K562 (cell line): ENCODE measurements around the gene SIGLEC6. TPM values are rescaled to one million over a fixed set of nuclear protein-coding genes. Genes with fewer than 3 reads are reported as not detected.

Experiments
- ATF4 ChIP-seq: fragments of 450-650 bp; formaldehyde crosslinking; IDR thresholded peaks from 2 replicates; pipeline ENCODE4 v1.4.0; 2022; ENCODE audit warnings: mild to moderate bottlenecking, moderate library complexity
- BCOR ChIP-seq: fragments of 450-650 bp; IDR thresholded peaks from 2 replicates; pipeline ENCODE4 v1.6.1; 2016
- BRF2 ChIP-seq: IDR thresholded peaks from 3 replicates; pipeline ENCODE4 v1.6.1; 2011; ENCODE audit warnings: borderline replicate concordance, mild to moderate bottlenecking; ENCODE audit not compliant: insufficient read length, insufficient read depth
- CHD4 ChIP-seq: fragments of 200-600 bp; sonication (generic); IDR thresholded peaks from 3 replicates; pipeline ENCODE4 v1.6.1; 2012; ENCODE audit warnings: low read depth, mild to moderate bottlenecking, mixed read lengths, low read length, inconsistent platforms; ENCODE audit not compliant: insufficient read depth, insufficient replicate concordance, poor library complexity, severe bottlenecking
- EZH2 ChIP-seq: IDR thresholded peaks from 2 replicates; pipeline ENCODE4 v1.6.1; 2012; ENCODE audit warnings: low read depth, mild to moderate bottlenecking, inconsistent platforms, low read length, borderline replicate concordance
- FOXJ3 ChIP-seq: sonication (generic); formaldehyde crosslinking; IDR thresholded peaks from 2 replicates; pipeline ENCODE4 v1.4.0; 2020; ENCODE audit warnings: mild to moderate bottlenecking, missing genetic modification reagents
- JUND ChIP-seq, 2 experiments: IDR thresholded peaks; 2 replicates in 1 of 2; 3 replicates in 1 of 2; pipeline ENCODE4 v1.6.1; 2011; ENCODE audit warnings: borderline replicate concordance in 2 of 2, low read depth in 2 of 2, low read length in 2 of 2, improper control_type of control experiment in 1 of 2, missing biosample characterization in 1 of 2, missing genetic modification characterization in 1 of 2, missing genetic modification reagents in 1 of 2
- KAT2B ChIP-seq: IDR thresholded peaks from one replicate; pipeline ENCODE4 v1.6.1; 2012; ENCODE audit warnings: low read depth, mild to moderate bottlenecking, control low read depth, inconsistent platforms, low read length, moderate library complexity
- KDM1A ChIP-seq, 2 experiments: fragments of 450-650 bp; IDR thresholded peaks; 2 replicates each; pipeline ENCODE4 v1.6.1; 2016; ENCODE audit warnings: mild to moderate bottlenecking in 2 of 2
- MAX ChIP-seq: sonication (generic); formaldehyde crosslinking; IDR thresholded peaks from 2 replicates; pipeline ENCODE4 v1.9.0; 2022; ENCODE audit warnings: mild to moderate bottlenecking, missing genetic modification reagents
- PTTG1 ChIP-seq: fragments of 450-650 bp; IDR thresholded peaks from 2 replicates; pipeline ENCODE4 v1.6.1; 2016; ENCODE audit warnings: low read depth, mild to moderate bottlenecking, missing genetic modification characterization, missing compliant biosample characterization
- TSC22D4 ChIP-seq: fragments of 450-650 bp; IDR thresholded peaks from 2 replicates; pipeline ENCODE4 v1.6.1; 2016; ENCODE audit warnings: missing genetic modification characterization, missing biosample characterization, control low read depth
- ZNF511 ChIP-seq: sonication (generic); formaldehyde crosslinking; IDR thresholded peaks from 2 replicates; pipeline ENCODE4 v1.8.0; 2022; ENCODE audit warnings: mild to moderate bottlenecking, missing genetic modification reagents
- ZNF57 ChIP-seq: fragments of 450-650 bp; formaldehyde crosslinking; IDR thresholded peaks from 2 replicates; pipeline ENCODE4 v1.4.0; 2020; ENCODE audit warnings: mild to moderate bottlenecking, moderate library complexity
- ZNF592 ChIP-seq: fragments of 450-650 bp; IDR thresholded peaks from 2 replicates; pipeline ENCODE4 v1.6.1; 2017; ENCODE audit warnings: antibody characterized with exemption, mild to moderate bottlenecking
- polyA plus RNA-seq, 8 experiments: library from polyadenylated mRNA; depleted of rRNA in 4 of 8; stranded (reverse) in 5 of 8; unstranded in 3 of 8; fragments of >200 nt; fragmentation: Nextera tagmentation in 2 of 8; fragmentation: Illumina TruSeq in 1 of 8; extraction: Ambion mirVana in 2 of 8; extraction: Trizol in 1 of 8; gene quantifications; 2 replicates each; pipeline versions ENCODE4 v1.2.1 to v1.2.3, GENCODE V29; 2011 to 2014; ENCODE audit warnings: inconsistent platforms in 1 of 8, missing spikeins in 1 of 8
- total RNA-seq, 7 experiments: library from RNA; depleted of rRNA in 6 of 7; stranded (reverse); fragments of >200 nt in 6 of 7; fragmentation: Illumina TruSeq in 2 of 7; extraction: Trizol in 2 of 7; gene quantifications; 2 replicates each; pipeline versions ENCODE4 v1.2.1 to v1.2.3, GENCODE V29; 2011 to 2021; ENCODE audit warnings: low replicate concordance in 1 of 7

SIGLEC6 gene
- total and polyA plus RNA-seq, 9 of the 15 experiments (the other 6 are each of a cell fraction or from before 2014, with no cell fraction given) = 0.03 to 17.5 (median 0.71) TPM

- no peak for TF ChIP-seq PTTG1 (tag)
- TF ChIP-seq EZH2 = no peak
- no peak for TF ChIP-seq BRF2
- peak; percentile 88 for TF ChIP-seq BCOR
- no peak for TF ChIP-seq ZNF592
- TF ChIP-seq JUND (IDR thresholded peaks at IDR 0.05; ENCODE audit: borderline replicate concordance, low read depth, low read length) = 0 out of 2 replicates have a peak, but pooled peaks have one; percentile 14
- no peak for TF ChIP-seq JUND (tag; IDR thresholded peaks at IDR 0.05; ENCODE audit: borderline replicate concordance, low read depth, low read length)
- TF ChIP-seq ATF4 (CRISPR knock-in tag) = no peak
- TF ChIP-seq CHD4 = peak; percentile 53
- peak; percentile 61 to 77; a peak in 3 of 4 replicates for TF ChIP-seq KDM1A (IDR thresholded peaks at IDR 0.05)
- no peak for TF ChIP-seq KAT2B
- TF ChIP-seq FOXJ3 (CRISPR knock-in tag) = no peak
- no peak for TF ChIP-seq ZNF57 (CRISPR knock-in tag)
- no peak for TF ChIP-seq MAX (CRISPR knock-in tag)
- 0 out of 2 replicates have a peak, but pooled peaks have one; percentile 34 for TF ChIP-seq ZNF511 (CRISPR knock-in tag)
- no peak for TF ChIP-seq TSC22D4 (tag)
Observed at GRCh38 chr19:51479531-51480331, 51.7 kb downstream of the SIGLEC6 start (continued).
